Measurements from ENCODE around the gene LRRTM3.

- TF ChIP-seq POLR2A (IDR thresholded peaks at IDR 0.05; ENCODE audit: low read length) = no peak
- no peak for TF ChIP-seq GATA1 (IDR thresholded peaks at IDR 0.05; ENCODE audit: low read depth, low read length)
These were observed 186.9 kb downstream of the LRRTM3 start for GRCh38 chr10:67112765-67113164.
